GM12873 (cell line): Measurements from ENCODE around the gene AHI1.

Experiments
- CTCF ChIP-seq: IDR thresholded peaks from 2 replicates; pipeline ENCODE4 v1.5.1; 2012; ENCODE audit warnings: low read depth, mild to moderate bottlenecking, moderate library complexity, low read length, control low read depth; ENCODE audit not compliant: insufficient read depth; ENCODE audit errors: missing control alignments

Gene AHI1

DNA sequence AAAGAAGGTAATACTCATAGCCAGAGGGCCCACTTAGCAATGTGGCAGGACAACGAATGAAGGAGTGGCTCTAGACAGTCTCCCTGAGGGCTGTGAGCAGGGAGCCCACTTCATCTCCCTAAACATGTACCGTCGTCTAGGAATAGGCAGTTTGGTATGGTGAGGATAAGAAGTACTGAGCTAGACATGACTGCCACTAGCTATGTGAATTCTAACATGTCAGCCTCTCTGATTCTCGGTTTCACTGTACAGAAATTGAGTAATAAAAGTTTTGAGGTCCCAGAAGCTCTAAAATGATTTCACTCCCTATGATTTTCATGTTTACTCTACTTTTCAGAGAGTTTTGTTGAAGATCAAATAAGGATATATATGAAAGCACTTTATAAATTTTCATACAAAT lies 107.1 kb downstream of the AHI1 start:
- TF ChIP-seq CTCF, result no peak

DNA sequence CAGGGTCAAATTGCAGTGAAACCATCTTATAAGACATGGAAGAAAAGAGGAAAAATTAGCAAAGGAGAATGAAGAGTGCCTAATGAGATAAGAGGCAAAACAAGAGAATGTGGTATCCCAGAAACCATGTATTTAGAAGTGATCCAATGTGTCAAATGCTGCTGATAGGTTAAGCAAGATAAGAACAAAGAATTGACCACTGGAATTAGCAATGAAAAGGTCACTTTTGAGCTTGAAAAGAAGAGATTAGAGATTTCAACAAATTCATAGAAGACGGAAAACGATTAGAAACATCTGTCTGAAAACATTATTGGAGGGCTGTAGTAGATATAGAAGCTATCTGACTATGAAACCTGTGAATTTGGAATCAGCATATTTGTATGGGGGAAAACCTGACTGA lies 112.2 kb downstream of the AHI1 start:
- TF ChIP-seq CTCF, result no peak

- TF ChIP-seq CTCF, result no peak
Measured at GRCh38 chr6:135383766-135384165, 113.8 kb downstream of the AHI1 start.

GRCh38 chr6:135383301-135383700 lies 114.2 kb downstream of the AHI1 start:
- TF ChIP-seq CTCF, result no peak

GRCh38 chr6:135382182-135382628 lies 115.3 kb downstream of the AHI1 start:
- TF ChIP-seq CTCF, result no peak

DNA sequence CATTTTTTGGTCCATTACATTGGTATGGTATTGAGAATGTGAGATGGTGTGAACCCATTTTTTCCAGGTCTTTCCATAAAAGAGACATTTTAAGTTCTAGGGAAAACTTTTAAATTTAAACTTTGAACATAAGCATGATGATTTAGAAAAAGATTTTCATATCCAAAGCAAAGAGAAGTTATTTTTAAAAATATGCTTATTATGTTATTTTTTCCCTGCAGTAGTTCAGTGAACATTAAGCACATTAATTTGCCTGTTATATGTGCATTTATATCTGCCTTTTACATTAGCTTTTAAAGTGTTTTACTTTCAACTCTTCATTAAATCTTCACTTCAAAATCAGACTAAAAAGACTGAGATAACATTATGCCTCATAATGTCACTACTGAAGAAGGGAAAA lies 116.7 kb downstream of the AHI1 start:
- no peak for TF ChIP-seq CTCF

- TF ChIP-seq CTCF, result no peak
Measured at GRCh38 chr6:135379647-135380046, 117.9 kb downstream of the AHI1 start.
